ENCODE results near the gene ENTHD1. TPM values are rescaled to one million over a fixed set of nuclear protein-coding genes. Genes with fewer than 3 reads are reported as not detected.

ENTHD1 gene
- total and polyA plus RNA-seq, 10 of the 15 experiments (the other 5 are each of a cell fraction or from before 2014, with no cell fraction given): 0.09 to 0.52 (median 0.21) TPM; not detected in 1

DNA sequence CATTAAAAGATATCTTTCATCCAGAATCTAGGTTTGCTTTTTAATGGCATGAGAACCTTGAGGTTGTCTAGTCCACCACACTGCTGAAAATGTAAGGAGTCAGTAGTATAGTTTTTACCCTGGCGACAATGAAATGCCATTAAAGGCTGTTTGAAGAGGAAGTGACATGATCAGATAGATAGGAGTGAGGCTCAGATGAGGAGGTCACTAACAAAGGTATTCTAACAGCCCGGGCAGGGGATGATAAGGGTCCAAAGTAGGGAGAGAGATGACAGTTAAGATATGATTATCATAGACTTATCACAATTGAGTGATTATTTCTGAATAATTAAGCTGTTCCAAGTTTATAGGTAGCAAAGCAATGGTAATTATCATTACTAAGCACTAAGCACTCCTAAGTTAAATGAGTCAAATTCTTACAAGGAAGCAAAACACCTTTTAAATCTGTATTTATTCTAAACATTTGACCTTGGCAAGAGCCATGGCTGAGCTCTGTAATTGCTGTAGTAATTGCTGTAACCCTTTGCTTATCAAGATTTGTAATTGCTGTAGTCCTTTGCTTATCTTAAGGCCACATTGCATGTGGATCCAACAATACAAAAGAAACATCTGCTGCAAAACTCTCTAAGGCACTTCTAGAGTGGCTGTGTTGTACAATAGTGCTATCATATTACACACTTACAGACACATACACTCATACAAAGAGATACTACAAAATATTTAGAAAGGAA lies 92.6 kb downstream of the ENTHD1 start (continued):
- TF ChIP-seq, protein P1, sequence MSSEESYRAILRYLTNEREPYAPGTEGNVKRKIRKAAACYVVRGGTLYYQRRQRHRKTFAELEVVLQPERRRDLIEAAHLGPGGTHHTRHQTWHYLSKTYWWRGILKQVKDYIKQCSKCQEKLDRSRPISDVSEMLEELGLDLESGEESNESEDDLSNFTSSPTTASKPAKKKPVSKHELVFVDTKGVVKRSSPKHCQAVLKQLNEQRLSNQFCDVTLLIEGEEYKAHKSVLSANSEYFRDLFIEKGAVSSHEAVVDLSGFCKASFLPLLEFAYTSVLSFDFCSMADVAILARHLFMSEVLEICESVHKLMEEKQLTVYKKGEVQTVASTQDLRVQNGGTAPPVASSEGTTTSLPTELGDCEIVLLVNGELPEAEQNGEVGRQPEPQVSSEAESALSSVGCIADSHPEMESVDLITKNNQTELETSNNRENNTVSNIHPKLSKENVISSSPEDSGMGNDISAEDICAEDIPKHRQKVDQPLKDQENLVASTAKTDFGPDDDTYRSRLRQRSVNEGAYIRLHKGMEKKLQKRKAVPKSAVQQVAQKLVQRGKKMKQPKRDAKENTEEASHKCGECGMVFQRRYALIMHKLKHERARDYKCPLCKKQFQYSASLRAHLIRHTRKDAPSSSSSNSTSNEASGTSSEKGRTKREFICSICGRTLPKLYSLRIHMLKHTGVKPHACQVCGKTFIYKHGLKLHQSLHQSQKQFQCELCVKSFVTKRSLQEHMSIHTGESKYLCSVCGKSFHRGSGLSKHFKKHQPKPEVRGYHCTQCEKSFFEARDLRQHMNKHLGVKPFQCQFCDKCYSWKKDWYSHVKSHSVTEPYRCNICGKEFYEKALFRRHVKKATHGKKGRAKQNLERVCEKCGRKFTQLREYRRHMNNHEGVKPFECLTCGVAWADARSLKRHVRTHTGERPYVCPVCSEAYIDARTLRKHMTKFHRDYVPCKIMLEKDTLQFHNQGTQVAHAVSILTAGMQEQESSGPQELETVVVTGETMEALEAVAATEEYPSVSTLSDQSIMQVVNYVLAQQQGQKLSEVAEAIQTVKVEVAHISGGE (CRISPR knock-in tag; IDR thresholded peaks at IDR 0.05): no peak
- no peak for TF ChIP-seq SUPT20H (IDR thresholded peaks at IDR 0.05; ENCODE audit: borderline replicate concordance, control insufficient read depth, low read depth, low read length)
- TF ChIP-seq PML (IDR thresholded peaks at IDR 0.05; ENCODE audit: low read length): no peak
- no peak for TF ChIP-seq ZNF384 (IDR thresholded peaks at IDR 0.05; ENCODE audit: borderline replicate concordance, low read depth, low read length)

DNA sequence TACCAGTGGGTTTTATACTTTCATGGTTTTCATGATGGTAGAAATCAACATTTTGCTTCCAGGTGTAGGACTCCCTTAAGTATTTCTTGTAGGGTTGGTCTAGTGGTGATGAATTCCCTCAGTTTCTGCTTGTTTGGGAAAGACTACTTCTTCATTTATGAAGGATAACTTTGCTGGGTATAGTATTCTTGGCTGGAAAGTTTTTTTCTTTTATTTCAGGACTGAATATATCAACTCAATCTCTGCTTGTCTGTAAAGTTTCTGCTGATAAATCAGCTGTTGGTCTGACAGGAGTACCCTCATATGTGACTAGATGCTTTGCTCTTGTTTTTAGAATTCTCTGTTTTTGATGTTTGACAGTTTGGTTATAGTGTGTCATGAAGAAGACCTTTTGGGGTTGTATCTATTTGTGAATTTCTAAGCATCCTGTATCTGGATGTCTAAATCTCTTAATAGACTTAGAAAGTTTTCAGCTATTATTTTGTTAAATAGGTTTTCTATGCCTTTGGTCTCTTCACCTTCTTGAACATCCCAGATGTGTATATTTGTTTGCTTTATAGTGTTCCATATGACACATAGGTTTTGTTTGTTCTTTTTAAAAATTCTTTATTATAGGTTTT lies 95.9 kb downstream of the ENTHD1 start:
- no peak for ATAC-seq
- TF ChIP-seq FOXM1 (IDR thresholded peaks at IDR 0.05; ENCODE audit: low read depth, low read length) (no peak), ASH2L (IDR thresholded peaks at IDR 0.05; ENCODE audit: borderline replicate concordance, low read depth) (no peak), ZNF217 (IDR thresholded peaks at IDR 0.05) (no peak), TCF7 (IDR thresholded peaks at IDR 0.05; ENCODE audit: borderline replicate concordance) (no peak), SIN3A (IDR thresholded peaks at IDR 0.05; ENCODE audit: low read depth, low read length) (no peak), HCFC1 (IDR thresholded peaks at IDR 0.05; ENCODE audit: low read length) (no peak), RBBP5 (conservative IDR thresholded peaks at IDR 0.05) (no peak)
- TF ChIP-seq, protein P1 (CRISPR knock-in tag; IDR thresholded peaks at IDR 0.05): no peak
- TF ChIP-seq, protein P2, sequence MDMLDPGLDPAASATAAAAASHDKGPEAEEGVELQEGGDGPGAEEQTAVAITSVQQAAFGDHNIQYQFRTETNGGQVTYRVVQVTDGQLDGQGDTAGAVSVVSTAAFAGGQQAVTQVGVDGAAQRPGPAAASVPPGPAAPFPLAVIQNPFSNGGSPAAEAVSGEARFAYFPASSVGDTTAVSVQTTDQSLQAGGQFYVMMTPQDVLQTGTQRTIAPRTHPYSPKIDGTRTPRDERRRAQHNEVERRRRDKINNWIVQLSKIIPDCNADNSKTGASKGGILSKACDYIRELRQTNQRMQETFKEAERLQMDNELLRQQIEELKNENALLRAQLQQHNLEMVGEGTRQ (IDR thresholded peaks at IDR 0.05; ENCODE audit: borderline replicate concordance, low read depth, low read length): no peak

More for the DNA sequence above, 95.9 kb downstream of the ENTHD1 start:
- no peak for DNase-seq (ENCODE audit: low read depth, low spot score)
- no TSS peak for BruUV-seq (replicated peaks)
- Histone ChIP-seq H3K9me3 (replicated peaks; ENCODE audit: control insufficient read depth, insufficient read depth, low read length) (peaks cover 21% of the 10 kb centered on the region; the same call in 2 of the 3 replicates), H3K79me2 (ENCODE audit: control insufficient read depth, insufficient read depth, low read length) (no peaks in the 10 kb centered on the region), H3K4me3 (no peak overlapping the region), H3K27ac (ENCODE audit: control insufficient read depth, insufficient read depth) (no peak overlapping the region), H3K4me1 (ENCODE audit: control insufficient read depth, insufficient read depth, low read length) (no peaks in the 10 kb centered on the region), H3K9ac (ENCODE audit: control insufficient read depth, insufficient read depth, low read length) (no peak overlapping the region), H4K20me1 (ENCODE audit: control insufficient read depth, insufficient read depth) (no peaks in the 10 kb centered on the region), H3K27me3 (replicated peaks in 1 of 2; ENCODE audit: control insufficient read depth in 2 of 2, insufficient read depth in 2 of 2, low read length in 1 of 2) (no peaks in the 10 kb centered on the region), H3K4me2 (ENCODE audit: control insufficient read depth, insufficient read depth) (no peak overlapping the region), H3K36me3 (ENCODE audit: control insufficient read depth in 2 of 2, insufficient read depth in 2 of 2, low read length in 1 of 2) (no peaks in the 10 kb centered on the region), H2AFZ (ENCODE audit: control insufficient read depth, low read depth, low read length) (no peak overlapping the region)
- ChIA-PET CTCF (interaction anchor here (1.3 kb wide), 1 partner anchor 10 kb away, joined by 3 read pairs; no protein-coding TSS in a partner anchor), RAD21 (ENCODE audit: unreplicated experiment) (no interaction called here), SMC1A (ENCODE audit: uncharacterized antibody, unreplicated experiment) (interaction anchor here (0.8 to 0.9 kb wide), 2 partner anchors 8 to 18 kb away, joined by 3 read pairs; no protein-coding TSS in a partner anchor), POLR2A (no interaction called here)
- in situ Hi-C loops (cut with MboI): no loop called here
- intact Hi-C loops (cut with micrococcal nuclease; ENCODE audit: unreplicated experiment): no loop called here
- no peak for FAIRE-seq

All from GM12878 (cell line).